Measurements from ENCODE around the gene ARF5. TPM values are rescaled to one million over a fixed set of nuclear protein-coding genes. Genes with fewer than 3 reads are reported as not detected.
"Not testable (repeated sequence)": the region's sequence is repeated elsewhere in the genome, so short reads cannot be mapped to it uniquely, and the experiment has no call there.

The ARF5 gene
- 100 to 1,000 TPM in 1 of 2 donors, 10 to 100 TPM in 1; 69.0 to 106 TPM for total RNA-seq

DNA sequence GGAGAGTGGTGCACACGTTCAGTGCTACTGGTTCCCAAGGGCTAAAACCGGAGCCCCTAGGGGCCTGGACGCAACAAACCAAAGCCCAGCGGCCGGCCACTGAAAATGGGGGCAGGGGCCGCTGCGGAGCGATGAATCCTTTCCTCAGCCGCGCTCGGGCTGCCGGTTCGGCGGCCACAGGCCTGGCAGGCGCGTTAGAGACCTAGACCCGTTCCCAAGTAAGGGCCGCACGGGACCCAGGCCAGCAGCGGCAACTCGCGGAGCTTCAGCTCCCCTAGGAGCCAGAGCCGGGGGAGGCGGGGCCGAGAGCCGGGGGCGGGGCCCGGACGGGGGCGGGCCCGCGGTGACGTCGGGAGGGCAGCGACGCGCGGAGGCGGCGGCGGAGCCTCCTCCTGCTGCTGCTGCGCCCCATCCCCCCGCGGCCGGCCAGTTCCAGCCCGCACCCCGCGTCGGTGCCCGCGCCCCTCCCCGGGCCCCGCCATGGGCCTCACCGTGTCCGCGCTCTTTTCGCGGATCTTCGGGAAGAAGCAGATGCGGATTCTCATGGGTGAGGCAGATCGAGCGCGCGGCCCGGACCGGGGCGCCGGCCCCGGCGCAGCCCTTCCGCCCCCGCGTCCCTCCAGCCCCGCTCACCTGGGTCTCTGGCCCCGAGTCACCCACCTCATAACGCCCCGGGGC lies at the start of gene ARF5:
Gene ARF5 (plus strand): TSS at position 393 of the 678 bp plus-strand sequence. CDS start 88 bp downstream, at position 481.
- H3K4me3 Mint-ChIP-seq: peak within 1 kb of the TSS; percentile 98
- peaks cover 43 to 46% of the 10 kb centered on the region in 2 donors for H3K4me1 Mint-ChIP-seq (ENCODE audit: low read depth in 2 of 2)
- ATAC-seq (peak; percentile 91), DNase-seq (ENCODE audit: low spot score) (peak; percentile 90)
- no peaks in the 10 kb centered on the region for H3K27me3 Mint-ChIP-seq
- peak within 1 kb of the TSS; percentile 75 to 90 for H3K27ac Mint-ChIP-seq
- peaks cover 7% of the 10 kb centered on the region for H3K36me3 Mint-ChIP-seq
- no peaks in the 10 kb centered on the region for H3K9me3 Mint-ChIP-seq

DNA sequence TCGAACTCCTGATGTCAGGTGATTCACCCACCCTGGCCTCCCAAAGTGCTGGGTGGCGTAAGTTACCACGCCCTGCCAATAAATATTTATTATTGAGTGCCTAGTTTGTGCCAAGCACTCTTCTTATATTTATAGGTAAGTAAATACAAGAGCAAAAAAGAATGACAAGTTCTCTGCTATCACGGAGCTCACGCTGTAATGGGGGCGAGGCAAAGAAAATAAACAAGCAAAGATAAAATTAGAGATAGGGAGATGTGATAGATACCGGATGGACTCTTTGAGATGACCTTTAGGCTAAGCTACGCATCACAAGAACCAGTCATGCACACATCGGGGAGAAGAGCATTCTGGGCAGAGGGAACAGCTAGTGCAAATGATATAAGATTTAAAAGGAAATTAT lies 49.1 kb upstream of the ARF5 start:
- DNase-seq (ENCODE audit: low spot score) (no peak), ATAC-seq (no peak)
- Mint-ChIP-seq H3K27me3 (peaks cover 21 to 34% of the 10 kb centered on the region in 2 donors), H3K9me3 (no peaks in the 10 kb centered on the region), H3K36me3 (no peaks in the 10 kb centered on the region), H3K4me1 (ENCODE audit: low read depth in 2 of 2) (no peaks in the 10 kb centered on the region), H3K27ac (no peak overlapping the region), H3K4me3 (no peak overlapping the region)

DNA sequence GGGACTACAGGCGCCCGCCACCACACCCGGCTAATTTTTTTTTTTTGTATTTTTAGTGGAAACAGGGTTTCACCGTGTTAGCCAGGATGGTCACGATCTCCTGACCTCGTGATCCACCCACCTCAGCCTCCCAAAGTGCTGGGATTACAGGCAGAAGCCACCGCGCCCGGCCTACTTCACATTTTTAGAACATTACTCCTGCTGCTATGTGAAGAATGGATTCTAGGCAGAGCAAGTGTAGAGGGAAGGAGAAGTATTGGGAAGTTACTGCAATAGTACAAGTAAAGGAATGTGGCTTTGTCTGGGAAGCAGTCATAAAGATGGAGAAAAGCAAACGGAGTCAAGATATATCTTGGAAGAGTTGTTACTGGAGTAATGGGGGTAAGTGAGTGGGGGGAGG lies 47.8 kb upstream of the ARF5 start:
- not testable (repeated sequence) for H3K4me1 Mint-ChIP-seq (ENCODE audit: low read depth in 2 of 2); ATAC-seq; H3K27ac Mint-ChIP-seq; H3K4me3 Mint-ChIP-seq; DNase-seq (ENCODE audit: low spot score); H3K36me3 Mint-ChIP-seq; H3K9me3 Mint-ChIP-seq
- peaks cover 21 to 32% of the 10 kb centered on the region in 2 donors for H3K27me3 Mint-ChIP-seq

DNA sequence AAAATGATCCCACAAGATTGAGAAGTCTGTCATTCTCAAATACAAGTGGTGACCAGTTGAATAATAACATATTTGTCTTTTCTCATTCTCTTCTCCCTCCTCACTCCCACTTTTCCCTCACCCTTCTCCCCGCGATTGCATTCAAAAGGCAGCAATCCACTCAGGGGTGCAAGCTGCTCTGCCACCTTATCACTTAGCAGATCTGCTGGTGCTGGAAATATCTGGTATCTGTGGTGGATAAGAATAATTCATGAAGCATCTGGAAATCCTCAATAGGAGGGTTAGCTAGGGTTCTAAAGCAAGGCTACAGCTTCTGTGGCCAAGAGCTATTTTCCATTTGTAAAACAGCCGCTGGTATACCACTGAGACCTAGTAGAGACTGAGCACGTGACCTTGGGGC lies 46.7 kb upstream of the ARF5 start:
- Mint-ChIP-seq H3K9me3 (no peaks in the 10 kb centered on the region), H3K4me3 (no peak overlapping the region), H3K27ac (no peak overlapping the region), H3K27me3 (peaks cover 18 to 24% of the 10 kb centered on the region in 2 donors), H3K36me3 (peaks cover 2% of the 10 kb centered on the region), H3K4me1 (ENCODE audit: low read depth in 2 of 2) (no peaks in the 10 kb centered on the region)
- ATAC-seq (no peak), DNase-seq (ENCODE audit: low spot score) (no peak)

DNA sequence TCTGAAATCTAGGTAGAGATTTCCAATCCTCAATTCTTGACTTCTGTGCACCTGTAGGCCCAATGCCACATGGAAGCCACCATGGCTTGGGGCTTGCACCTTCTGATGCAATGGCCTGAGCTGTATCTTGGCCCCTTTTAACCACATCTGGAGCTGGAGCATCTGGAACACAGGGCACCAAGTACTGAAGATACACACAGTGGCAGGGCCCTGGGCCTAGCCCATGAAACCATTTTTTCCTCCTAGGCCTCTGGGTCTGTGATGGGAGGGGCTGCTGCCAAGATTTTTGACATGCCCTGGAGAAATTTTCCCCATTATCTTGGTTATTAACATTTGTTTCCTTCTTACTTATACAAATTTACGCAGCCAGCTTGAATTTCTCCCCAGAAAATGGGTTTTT lies 41.9 kb upstream of the ARF5 start:
- peaks cover 8% of the 10 kb centered on the region for H3K36me3 Mint-ChIP-seq
- no peak overlapping the region for H3K4me3 Mint-ChIP-seq
- no peaks in the 10 kb centered on the region for H3K9me3 Mint-ChIP-seq
- DNase-seq (ENCODE audit: low spot score) (no peak), ATAC-seq (no peak)
- H3K4me1 Mint-ChIP-seq (ENCODE audit: low read depth in 2 of 2): no peaks in the 10 kb centered on the region
- no peak overlapping the region for H3K27ac Mint-ChIP-seq
- peaks cover 6 to 14% of the 10 kb centered on the region in 2 donors for H3K27me3 Mint-ChIP-seq

DNA sequence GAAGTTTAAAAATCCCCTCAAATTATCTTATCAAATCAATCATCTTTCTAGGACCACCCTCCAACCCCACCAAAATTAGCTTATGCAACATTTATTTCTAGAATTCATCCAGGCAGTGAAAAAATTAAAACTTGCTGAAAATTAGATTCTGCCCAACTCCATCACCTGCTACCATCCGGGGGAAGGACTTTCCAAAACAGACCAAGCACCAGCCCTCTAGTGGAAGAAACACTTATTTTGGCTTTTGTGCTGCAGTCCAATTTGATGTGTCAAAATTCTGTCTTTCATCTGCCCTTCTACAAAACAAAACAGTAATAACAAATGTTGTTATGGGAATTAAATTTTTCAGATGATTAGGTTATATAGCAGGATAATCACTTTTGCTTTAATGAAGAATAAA lies 38.0 kb upstream of the ARF5 start:
- ATAC-seq (no peak), DNase-seq (ENCODE audit: low spot score) (no peak)
- Mint-ChIP-seq H3K4me1 (ENCODE audit: low read depth in 2 of 2) (no peaks in the 10 kb centered on the region), H3K27me3 (peaks cover 6 to 10% of the 10 kb centered on the region in 2 donors), H3K9me3 (no peaks in the 10 kb centered on the region), H3K36me3 (peaks cover 8% of the 10 kb centered on the region), H3K4me3 (no peak overlapping the region), H3K27ac (no peak overlapping the region)

DNA sequence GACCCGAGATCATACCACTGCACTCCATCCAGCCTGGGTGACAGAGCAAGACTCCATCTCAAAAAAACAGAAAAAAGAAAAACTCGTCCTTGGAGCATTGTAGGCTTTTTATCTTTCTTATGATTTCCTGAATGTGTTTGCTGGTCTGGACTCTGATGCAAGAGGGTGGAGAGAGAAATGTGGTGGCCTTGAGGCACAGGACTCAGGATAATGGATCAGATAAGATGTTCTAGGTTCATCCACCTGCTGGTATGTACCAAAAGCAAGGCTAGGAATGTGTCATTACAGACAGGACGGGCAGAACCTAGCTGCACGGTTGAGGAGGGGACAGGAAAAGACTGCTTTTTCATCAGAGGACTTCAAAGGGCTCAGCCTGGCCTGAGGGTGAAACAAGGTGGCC lies 36.3 kb upstream of the ARF5 start:
- peaks cover 2% of the 10 kb centered on the region for H3K36me3 Mint-ChIP-seq
- H3K4me1 Mint-ChIP-seq (ENCODE audit: low read depth in 2 of 2): no peaks in the 10 kb centered on the region
- no peak overlapping the region for H3K4me3 Mint-ChIP-seq
- H3K27ac Mint-ChIP-seq: no peak overlapping the region
- no peak for ATAC-seq
- no peaks in the 10 kb centered on the region for H3K9me3 Mint-ChIP-seq
- H3K27me3 Mint-ChIP-seq: peaks cover 3 to 6% of the 10 kb centered on the region in 2 donors
- no peak for DNase-seq (ENCODE audit: low spot score)

DNA sequence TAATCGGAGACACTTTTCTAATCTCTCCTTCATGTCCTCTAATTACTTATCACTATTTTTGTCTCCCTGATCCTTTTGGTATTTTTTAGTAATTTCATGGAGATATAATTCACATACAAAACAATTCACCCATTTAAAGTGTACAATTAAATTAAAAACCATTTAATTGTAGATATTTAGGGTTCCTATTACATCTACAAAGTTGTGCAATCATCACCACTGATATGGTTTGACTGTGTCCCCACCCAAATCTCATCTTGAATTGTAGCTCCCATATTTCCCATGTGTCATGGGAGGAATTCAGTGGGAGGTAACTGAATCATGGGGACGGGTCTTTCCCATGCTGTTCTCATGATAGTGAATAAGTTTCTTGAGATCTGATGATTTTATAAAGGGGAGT lies 31.8 kb upstream of the ARF5 start:
- H3K27me3 Mint-ChIP-seq: no peaks in the 10 kb centered on the region
- no peak overlapping the region for H3K27ac Mint-ChIP-seq
- H3K4me3 Mint-ChIP-seq: no peak overlapping the region
- ATAC-seq: no peak
- H3K36me3 Mint-ChIP-seq: no peaks in the 10 kb centered on the region
- no peaks in the 10 kb centered on the region for H3K4me1 Mint-ChIP-seq (ENCODE audit: low read depth in 2 of 2)
- DNase-seq (ENCODE audit: low spot score): no peak
- no peaks in the 10 kb centered on the region for H3K9me3 Mint-ChIP-seq

DNA sequence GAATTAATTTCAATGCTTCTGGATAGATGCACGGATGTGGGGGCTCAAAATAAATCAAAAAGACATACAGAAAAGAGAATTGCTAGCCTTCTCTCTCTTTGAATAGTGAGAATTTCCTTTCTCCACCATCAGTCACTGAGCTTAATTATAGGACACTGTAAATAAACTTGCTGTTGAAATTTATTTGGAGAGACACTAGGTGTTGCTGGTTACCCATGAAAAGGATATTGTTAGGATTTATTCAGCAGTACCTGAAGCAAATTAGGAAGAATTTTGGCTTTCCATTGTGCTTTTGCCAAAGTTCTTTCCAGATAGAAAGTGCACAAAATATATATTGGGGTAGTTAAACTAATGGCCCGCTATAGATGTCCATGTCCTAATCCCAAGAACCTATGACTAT lies 30.4 kb upstream of the ARF5 start:
- DNase-seq (ENCODE audit: low spot score): no peak
- Mint-ChIP-seq H3K36me3 (peaks cover 2% of the 10 kb centered on the region), H3K9me3 (no peaks in the 10 kb centered on the region), H3K4me3 (no peak overlapping the region), H3K27ac (no peak overlapping the region), H3K4me1 (ENCODE audit: low read depth in 2 of 2) (no peaks in the 10 kb centered on the region), H3K27me3 (no peaks in the 10 kb centered on the region)
- ATAC-seq: no peak

DNA sequence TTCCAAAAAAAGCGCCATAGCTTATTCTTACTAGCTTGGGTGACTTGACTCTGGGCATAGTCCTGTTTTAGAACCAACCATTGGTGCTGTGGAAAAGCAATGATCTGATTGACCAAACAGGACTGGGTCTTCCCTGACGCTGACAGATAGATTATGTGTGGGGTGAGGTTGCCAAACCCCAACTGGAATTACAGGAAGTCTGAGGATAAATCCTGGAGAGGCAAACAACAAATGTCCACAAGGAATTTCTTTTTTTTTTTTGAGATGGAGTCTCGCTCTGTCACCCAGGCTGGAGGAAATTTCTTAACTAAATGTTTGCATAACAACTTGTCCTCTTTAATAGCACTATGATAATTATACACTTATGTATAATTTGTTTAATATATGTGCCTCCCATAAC lies 22.0 kb upstream of the ARF5 start:
- no peak for ATAC-seq
- H3K4me1 Mint-ChIP-seq (ENCODE audit: low read depth in 2 of 2): peaks cover 0 to 3% of the 10 kb centered on the region in 2 donors
- no peak overlapping the region for H3K4me3 Mint-ChIP-seq

DNA sequence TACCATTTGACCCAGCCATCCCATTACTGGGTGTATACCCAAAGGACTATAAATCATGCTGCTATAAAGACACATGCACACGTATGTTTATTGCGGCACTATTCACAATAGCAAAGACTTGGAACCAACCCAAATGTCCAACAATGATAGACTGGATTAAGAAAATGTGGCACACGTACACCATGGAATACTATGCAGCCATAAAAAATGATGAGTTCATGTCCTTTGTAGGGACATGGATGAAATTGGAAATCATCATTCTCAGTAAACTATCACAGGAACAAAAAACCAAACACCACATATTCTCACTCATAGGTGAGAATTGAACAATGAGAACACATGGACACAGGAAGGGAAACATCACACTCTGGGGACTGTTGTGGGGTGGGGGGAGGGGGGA lies 20.2 kb upstream of the ARF5 start:
- H3K9me3 Mint-ChIP-seq; H3K4me1 Mint-ChIP-seq (ENCODE audit: low read depth in 2 of 2): not testable (repeated sequence)

More for the DNA sequence above, 22.0 kb upstream of the ARF5 start:
- Mint-ChIP-seq H3K27me3 (no peaks in the 10 kb centered on the region), H3K9me3 (no peaks in the 10 kb centered on the region), H3K36me3 (peaks cover 29% of the 10 kb centered on the region), H3K27ac (no peak overlapping the region)
- DNase-seq (ENCODE audit: low spot score): no peak

DNA sequence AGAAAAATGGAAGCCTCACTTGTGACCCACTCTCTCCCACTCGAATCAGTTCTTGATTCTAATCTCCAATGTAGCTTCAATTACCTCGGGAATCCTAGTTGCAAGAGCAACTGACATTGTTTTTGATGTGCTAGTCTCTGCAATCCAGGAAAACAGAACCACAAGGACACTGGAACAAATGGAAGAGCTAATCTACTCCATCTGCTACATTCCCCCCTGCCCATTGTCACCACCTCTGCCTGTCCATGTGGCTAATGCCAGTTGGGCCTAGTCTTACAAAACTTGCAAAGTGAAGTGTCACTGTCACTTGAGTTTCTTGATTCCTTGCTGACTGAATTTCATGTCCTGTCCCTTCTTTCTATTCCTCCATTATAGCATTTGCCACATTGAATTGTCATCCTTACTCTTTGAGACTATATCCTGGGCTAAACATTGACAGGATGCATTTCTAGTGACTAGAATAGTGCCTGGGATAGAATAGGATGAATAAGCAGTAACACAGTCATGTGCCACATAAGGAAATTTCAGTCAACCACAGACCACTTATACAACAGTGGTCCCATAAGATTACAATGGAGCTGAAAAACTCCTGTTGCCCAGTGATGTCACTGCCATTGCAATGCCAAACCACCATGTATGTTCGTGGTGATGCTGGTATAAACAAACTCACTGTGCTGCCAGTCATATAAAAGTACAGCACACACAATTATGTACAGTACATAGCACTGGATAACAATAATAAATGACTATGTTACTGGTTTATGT lies 16.3 kb upstream of the ARF5 start:
- peaks cover 4 to 11% of the 10 kb centered on the region in 2 donors for H3K4me1 Mint-ChIP-seq (ENCODE audit: low read depth in 2 of 2)
- ATAC-seq: no peak
- no peaks in the 10 kb centered on the region for H3K27me3 Mint-ChIP-seq
- peaks cover 19% of the 10 kb centered on the region for H3K36me3 Mint-ChIP-seq
- DNase-seq (ENCODE audit: low spot score): no peak
- no peak overlapping the region for H3K4me3 Mint-ChIP-seq
- H3K27ac Mint-ChIP-seq: no peak overlapping the region
- no peaks in the 10 kb centered on the region for H3K9me3 Mint-ChIP-seq

More for the DNA sequence above, 20.2 kb upstream of the ARF5 start:
- ATAC-seq; DNase-seq (ENCODE audit: low spot score); H3K27ac Mint-ChIP-seq; H3K27me3 Mint-ChIP-seq; H3K4me3 Mint-ChIP-seq: not testable (repeated sequence)
- H3K36me3 Mint-ChIP-seq: peaks cover 25% of the 10 kb centered on the region

DNA sequence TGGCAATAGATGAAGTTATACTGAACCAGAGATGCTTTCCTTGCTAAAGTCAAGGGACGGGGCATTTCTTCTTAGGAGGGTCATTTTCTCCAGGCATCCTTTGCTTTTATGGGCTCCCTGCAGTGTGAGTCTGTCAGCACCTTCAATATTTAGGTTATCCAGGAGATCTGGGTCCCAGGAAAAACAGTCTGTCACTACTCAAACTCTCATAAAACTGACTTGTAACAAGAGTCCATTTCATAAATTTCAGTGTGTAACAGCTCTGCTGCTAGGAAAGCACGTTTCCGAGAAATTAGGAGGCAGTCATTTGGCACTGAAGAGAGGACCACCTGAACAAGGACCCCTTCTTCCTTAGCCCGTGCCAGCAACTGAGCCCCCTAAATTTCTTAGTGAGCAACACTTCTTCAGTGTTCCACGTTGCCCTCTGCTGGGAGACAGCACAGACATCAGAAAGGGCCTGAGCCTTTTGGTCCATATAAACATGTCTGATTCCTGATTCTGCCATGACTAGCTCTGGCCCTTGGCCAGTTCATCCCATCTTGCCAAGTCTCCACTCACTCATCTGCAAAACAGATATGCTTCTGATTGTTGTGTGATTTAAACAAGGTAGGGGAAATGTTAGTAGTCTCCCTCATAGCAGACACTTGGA lies 10.1 kb upstream of the ARF5 start:
- no peaks in the 10 kb centered on the region for H3K27me3 Mint-ChIP-seq
- no peak overlapping the region for H3K27ac Mint-ChIP-seq
- ATAC-seq: no peak
- no peak for DNase-seq (ENCODE audit: low spot score)
- no peaks in the 10 kb centered on the region for H3K9me3 Mint-ChIP-seq
- no peak overlapping the region for H3K4me3 Mint-ChIP-seq
- peaks cover 40 to 41% of the 10 kb centered on the region in 2 donors for H3K4me1 Mint-ChIP-seq (ENCODE audit: low read depth in 2 of 2)
- H3K36me3 Mint-ChIP-seq: peaks cover 20% of the 10 kb centered on the region

DNA sequence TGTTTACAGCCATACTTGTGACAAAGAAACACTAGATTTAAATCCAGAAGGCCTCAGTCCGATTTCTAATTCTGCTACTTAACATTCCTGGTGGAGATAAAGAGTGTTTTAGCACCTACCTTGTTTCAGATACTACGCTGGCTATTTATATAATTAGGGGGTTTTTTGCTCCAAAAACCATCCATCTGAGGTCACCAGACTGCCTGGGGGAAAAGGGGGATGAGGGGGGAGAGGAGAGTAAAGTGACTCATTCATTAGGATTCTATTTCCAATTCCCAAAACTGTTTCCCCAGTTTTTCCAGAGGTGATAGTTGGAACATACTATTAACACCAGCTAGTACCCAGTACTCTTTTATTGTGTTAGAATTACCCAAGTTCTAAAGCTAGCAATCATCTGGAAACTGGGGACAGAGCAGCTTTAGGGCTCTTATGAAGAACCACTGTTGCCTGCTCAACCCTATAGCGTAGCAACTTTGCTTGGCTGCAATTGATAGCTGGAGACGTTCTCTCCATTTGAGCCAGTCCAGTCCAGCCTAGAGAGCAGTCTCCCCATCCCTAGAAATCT lies 9.4 kb upstream of the ARF5 start:
- Mint-ChIP-seq H3K4me3 (no peak overlapping the region), H3K27me3 (no peaks in the 10 kb centered on the region), H3K4me1 (ENCODE audit: low read depth in 2 of 2) (peaks cover 46% of the 10 kb centered on the region in 2 donors), H3K36me3 (peaks cover 23% of the 10 kb centered on the region), H3K27ac (no peak overlapping the region), H3K9me3 (no peaks in the 10 kb centered on the region)
- DNase-seq (ENCODE audit: low spot score): no peak
- ATAC-seq: no peak
